Keratinocyte (primary cell): ENCODE results near the gene FBXL14. TPM values are rescaled to one million over a fixed set of nuclear protein-coding genes. Genes with fewer than 3 reads are reported as not detected.
A peak's percentile ranks its signal among the peaks of the same experiment; 100 is the strongest.

Experiments used
- DNase-seq: peaks from one replicate; pipeline ENCODE4 v3.0.0-alpha.2; 2011; ENCODE audit warnings: low read depth, missing footprints, low spot score
- FAIRE-seq: peaks from 2 replicates; lab custom pipeline; 2011; peaks lifted over from hg19 to GRCh38; lab: Jason Lieb, UNC
- H2AFZ ChIP-seq: 2 replicates; pipeline ENCODE4 v1.6.0; 2012; ENCODE audit warnings: low read length, control low read depth, inconsistent platforms; ENCODE audit not compliant: control insufficient read depth
- H3K27ac ChIP-seq: 2 replicates; pipeline ENCODE4 v1.5.1; 2011; ENCODE audit warnings: low read length; ENCODE audit not compliant: control insufficient read depth, insufficient read depth
- H3K27me3 ChIP-seq: 3 replicates; pipeline ENCODE4 v1.6.0; 2011; ENCODE audit warnings: low read length; ENCODE audit not compliant: control insufficient read depth, insufficient read depth; ENCODE audit errors: extremely low read depth
- H3K36me3 ChIP-seq, 2 experiments: 2 replicates in 1 of 2; 3 replicates in 1 of 2; pipeline ENCODE4 v1.5.1; 2011; ENCODE audit warnings: low read length in 2 of 2, mild to moderate bottlenecking in 1 of 2; ENCODE audit not compliant: control insufficient read depth in 2 of 2, insufficient read depth in 2 of 2; ENCODE audit errors: extremely low read depth in 1 of 2
- H3K4me1 ChIP-seq: 3 replicates; pipeline ENCODE4 v1.5.1; 2011; ENCODE audit warnings: low read length; ENCODE audit not compliant: control insufficient read depth, insufficient read depth; ENCODE audit errors: extremely low read depth
- H3K4me2 ChIP-seq: 3 replicates; pipeline ENCODE4 v1.6.0; 2011; ENCODE audit warnings: low read depth, low read length; ENCODE audit not compliant: control insufficient read depth, insufficient read depth; ENCODE audit errors: extremely low read depth
- H3K4me3 ChIP-seq, 3 experiments: fragments of 200-600 bp in 1 of 3; sonication (generic) in 1 of 3; 2 replicates in 2 of 3; 3 replicates in 1 of 3; pipeline ENCODE4 v1.5.1; 2011 to 2016; ENCODE audit warnings: low read length in 3 of 3, mild to moderate bottlenecking in 3 of 3, control low read depth in 2 of 3, inconsistent platforms in 1 of 3, low read depth in 1 of 3, mixed read lengths in 1 of 3, mixed run types in 1 of 3, moderate library complexity in 1 of 3; ENCODE audit not compliant: control insufficient read depth in 2 of 3, insufficient read depth in 2 of 3; ENCODE audit errors: extremely low read depth in 1 of 3
- H3K79me2 ChIP-seq: 2 replicates; pipeline ENCODE4 v1.6.0; 2012; ENCODE audit warnings: low read length; ENCODE audit not compliant: control insufficient read depth, insufficient read depth
- H3K9ac ChIP-seq: 3 replicates; pipeline ENCODE4 v1.6.0; 2011; ENCODE audit warnings: low read length; ENCODE audit not compliant: control insufficient read depth, insufficient read depth; ENCODE audit errors: extremely low read depth
- H3K9me1 ChIP-seq: 3 replicates; pipeline ENCODE4 v1.6.0; 2011; ENCODE audit warnings: low read length; ENCODE audit not compliant: control insufficient read depth, insufficient read depth; ENCODE audit errors: extremely low read depth
- H3K9me3 ChIP-seq: 2 replicates; pipeline ENCODE4 v1.5.1; 2012; ENCODE audit warnings: low read depth, low read length; ENCODE audit not compliant: control insufficient read depth
- H4K20me1 ChIP-seq: 3 replicates; pipeline ENCODE4 v1.6.0; 2011; ENCODE audit warnings: low read length; ENCODE audit not compliant: control insufficient read depth, insufficient read depth; ENCODE audit errors: extremely low read depth
- CTCF ChIP-seq, 3 experiments: IDR thresholded peaks in 1 of 3; conservative IDR thresholded peaks in 1 of 3; optimal IDR thresholded peaks in 1 of 3; 2 replicates in 2 of 3; 3 replicates in 1 of 3; pipeline versions ENCODE3 to v1.5.1; 2011; ENCODE audit warnings: low read length in 3 of 3, mild to moderate bottlenecking in 3 of 3, moderate library complexity in 2 of 3, control low read depth in 1 of 3, inconsistent platforms in 1 of 3; ENCODE audit not compliant: insufficient read depth in 2 of 3; ENCODE audit errors: extremely low read depth in 1 of 3
- EZH2 ChIP-seq: IDR thresholded peaks from one replicate; pipeline ENCODE4 v1.6.1; 2012; ENCODE audit warnings: inconsistent platforms, mild to moderate bottlenecking, low read length, moderate library complexity
- dilution Hi-C: fragments of 300-500 bp; cut with MboI; formaldehyde crosslinking; loops from one replicate; pipeline ENCODE4 v1.7.0; 2020; ENCODE audit warnings: low sequenced_read_pairs; ENCODE audit not compliant: extremely low pct_ligation_motif_present
- polyA plus RNA-seq, 5 experiments: library from polyadenylated mRNA; depleted of rRNA in 3 of 5; stranded (reverse) in 3 of 5; stranded (forward) in 1 of 5; unstranded in 1 of 5; fragments of >200 nt; gene quantifications; 1 replicate in 1 of 5; 2 replicates in 3 of 5; 3 replicates in 1 of 5; pipeline versions ENCODE4 v1.2.1 to v1.2.3, GENCODE V29; 2011 to 2012; ENCODE audit warnings: missing spikeins in 2 of 5, low read depth in 1 of 5, low replicate concordance in 1 of 5

The FBXL14 gene
- polyA plus RNA-seq, 1 donor (not counting 4 experiments of a cell fraction or from before 2014, with no cell fraction given): 1.8 TPM

DNA sequence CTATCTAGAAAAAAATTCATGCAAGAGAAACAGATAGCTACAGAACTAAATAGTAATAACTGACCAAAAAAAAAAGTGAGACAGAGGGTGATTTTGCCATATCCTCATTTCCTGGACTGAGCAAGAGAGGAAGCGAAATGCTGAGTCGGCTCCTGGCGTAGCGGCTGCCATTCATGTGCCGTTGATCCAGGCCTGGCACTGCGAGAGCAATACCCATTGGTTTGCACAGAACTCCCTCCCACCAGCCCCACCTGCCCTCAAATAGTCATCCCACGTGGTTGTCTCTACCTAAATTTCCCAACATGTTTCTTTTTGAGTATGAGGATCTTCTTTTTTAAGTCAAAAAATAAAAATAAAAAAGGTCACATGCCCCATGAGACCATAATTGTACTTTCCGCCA lies 25.2 kb upstream of the FBXL14 start:
- Histone ChIP-seq H3K9me1 (no peaks in the 10 kb centered on the region), H3K27me3 (peaks cover 23% of the 10 kb centered on the region), H3K9me3 (no peaks in the 10 kb centered on the region), H4K20me1 (peaks cover 12% of the 10 kb centered on the region), H3K27ac (no peak overlapping the region), H3K9ac (no peak overlapping the region), H3K79me2 (no peaks in the 10 kb centered on the region), H2AFZ (no peak overlapping the region), H3K4me2 (peak overlapping the region; percentile 68), H3K4me3 (peak overlapping the region in 1 of 3 experiments; percentile 43), H3K4me1 (peaks cover 27% of the 10 kb centered on the region), H3K36me3 (no peaks in the 10 kb centered on the region)
- dilution Hi-C loops: no loop called here
- no peak for TF ChIP-seq CTCF (optimal IDR thresholded peaks at IDR 0.05 in 1 of 3, IDR thresholded peaks at IDR 0.05 in 1 of 3, conservative IDR thresholded peaks at IDR 0.05 in 1 of 3; ENCODE audit: extremely low read depth in 1 of 3, insufficient read depth in 2 of 3, low read length in 3 of 3)
- DNase-seq (no peak), FAIRE-seq (no peak)

DNA sequence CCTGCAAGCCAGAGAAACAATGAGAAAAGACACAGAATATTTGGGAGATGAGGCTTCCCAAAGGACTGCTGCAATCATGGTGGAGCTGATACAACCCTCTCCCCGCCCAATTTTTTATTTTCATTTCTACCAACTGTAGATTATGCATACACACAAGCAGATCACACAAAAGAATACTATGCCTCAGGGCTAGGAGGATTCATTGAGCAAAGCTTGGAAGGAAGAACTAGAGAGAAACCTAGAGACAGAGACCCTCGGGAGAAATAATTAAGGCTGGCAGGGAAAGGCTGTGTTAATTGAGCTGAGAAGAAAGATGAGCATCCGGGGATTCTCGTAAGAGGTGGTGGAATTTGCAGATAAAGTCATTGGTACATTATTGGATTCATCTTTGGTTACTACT lies 24.8 kb upstream of the FBXL14 start:
- H3K4me1 ChIP-seq: peaks cover 27% of the 10 kb centered on the region
- peak overlapping the region; percentile 68 for H3K4me2 ChIP-seq
- no peak for TF ChIP-seq CTCF (optimal IDR thresholded peaks at IDR 0.05 in 1 of 3, IDR thresholded peaks at IDR 0.05 in 1 of 3, conservative IDR thresholded peaks at IDR 0.05 in 1 of 3; ENCODE audit: extremely low read depth in 1 of 3, insufficient read depth in 2 of 3, low read length in 3 of 3)
- TF ChIP-seq EZH2: no peak
- no peaks in the 10 kb centered on the region for H3K9me1 ChIP-seq
- FAIRE-seq (no peak), DNase-seq (no peak)
- no peak overlapping the region for H3K27ac ChIP-seq
- H3K36me3 ChIP-seq: no peaks in the 10 kb centered on the region
- no peak overlapping the region for H3K9ac ChIP-seq
- no peaks in the 10 kb centered on the region for H3K9me3 ChIP-seq
- no peak overlapping the region for H2AFZ ChIP-seq
- H3K27me3 ChIP-seq: peaks cover 28% of the 10 kb centered on the region
- H3K79me2 ChIP-seq: no peaks in the 10 kb centered on the region
- H3K4me3 ChIP-seq: peak overlapping the region in 2 of 3 experiments; percentile 18 to 43
- dilution Hi-C loops: no loop called here
- peaks cover 15% of the 10 kb centered on the region for H4K20me1 ChIP-seq
